NCI-H446 (cell line): ENCODE results near the gene NR4A1.

ENCODE experiments used
- DNase-seq, 2 experiments: peaks; one replicate each; lab custom pipeline; 2025; lab: John Stamatoyannopoulos, UW

NR4A1 gene

DNA sequence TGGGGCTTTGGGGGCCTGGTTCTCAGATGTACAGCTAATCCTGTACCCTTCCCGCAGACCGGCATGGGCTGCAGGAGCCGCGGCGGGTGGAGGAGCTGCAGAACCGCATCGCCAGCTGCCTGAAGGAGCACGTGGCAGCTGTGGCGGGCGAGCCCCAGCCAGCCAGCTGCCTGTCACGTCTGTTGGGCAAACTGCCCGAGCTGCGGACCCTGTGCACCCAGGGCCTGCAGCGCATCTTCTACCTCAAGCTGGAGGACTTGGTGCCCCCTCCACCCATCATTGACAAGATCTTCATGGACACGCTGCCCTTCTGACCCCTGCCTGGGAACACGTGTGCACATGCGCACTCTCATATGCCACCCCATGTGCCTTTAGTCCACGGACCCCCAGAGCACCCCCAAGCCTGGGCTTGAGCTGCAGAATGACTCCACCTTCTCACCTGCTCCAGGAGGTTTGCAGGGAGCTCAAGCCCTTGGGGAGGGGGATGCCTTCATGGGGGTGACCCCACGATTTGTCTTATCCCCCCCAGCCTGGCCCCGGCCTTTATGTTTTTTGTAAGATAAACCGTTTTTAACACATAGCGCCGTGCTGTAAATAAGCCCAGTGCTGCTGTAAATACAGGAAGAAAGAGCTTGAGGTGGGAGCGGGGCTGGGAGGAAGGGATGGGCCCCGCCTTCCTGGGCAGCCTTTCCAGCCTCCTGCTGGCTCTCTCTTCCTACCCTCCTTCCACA lies 7.6 kb downstream of the NR4A1 start:
- peak in 1 of 2 experiments; percentile 8 for DNase-seq

DNA sequence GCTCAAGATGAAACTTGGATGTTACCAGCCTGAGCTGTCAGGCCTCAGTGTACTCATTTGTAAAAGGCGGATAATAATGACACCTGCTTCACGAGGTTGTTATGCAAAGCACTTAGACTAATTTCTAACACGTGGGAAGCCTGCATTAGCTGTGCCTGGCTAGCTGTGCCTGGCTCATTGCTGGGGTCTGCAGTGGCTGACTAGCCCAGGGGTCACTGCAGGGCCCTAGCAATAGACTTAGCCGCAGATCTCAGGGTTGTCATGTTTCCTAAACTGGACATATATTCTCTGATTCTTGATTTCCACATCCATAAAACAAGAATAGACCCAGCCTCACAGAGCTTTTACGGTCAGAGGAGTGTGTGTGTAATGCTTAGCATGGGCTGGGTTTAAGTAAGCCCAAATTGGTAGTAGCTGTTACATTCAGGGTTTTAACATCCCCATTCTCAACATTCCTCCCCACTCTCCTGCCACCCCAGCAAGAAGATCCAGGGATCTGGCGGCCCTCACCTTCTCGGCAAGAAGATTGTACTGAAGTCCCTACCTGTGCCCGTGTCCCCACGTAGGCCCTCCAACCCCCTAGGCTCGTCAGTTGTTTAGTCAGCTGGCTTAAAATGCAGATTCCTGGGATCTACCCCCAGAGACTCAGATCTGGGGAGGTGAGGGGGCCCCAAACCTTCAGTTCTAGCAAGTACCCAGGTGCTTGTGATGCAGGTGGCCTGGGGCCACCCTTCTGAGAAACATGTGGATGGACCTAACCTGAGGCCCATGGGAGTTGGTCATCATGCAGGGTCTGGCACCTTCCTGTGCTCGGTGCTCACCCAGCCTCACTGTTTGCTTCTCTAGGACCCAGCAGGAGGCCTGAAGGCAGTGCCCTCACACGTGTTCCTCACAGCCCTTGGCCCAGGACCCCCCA lies 8.6 kb downstream of the NR4A1 start:
- DNase-seq, result no peak

DNA sequence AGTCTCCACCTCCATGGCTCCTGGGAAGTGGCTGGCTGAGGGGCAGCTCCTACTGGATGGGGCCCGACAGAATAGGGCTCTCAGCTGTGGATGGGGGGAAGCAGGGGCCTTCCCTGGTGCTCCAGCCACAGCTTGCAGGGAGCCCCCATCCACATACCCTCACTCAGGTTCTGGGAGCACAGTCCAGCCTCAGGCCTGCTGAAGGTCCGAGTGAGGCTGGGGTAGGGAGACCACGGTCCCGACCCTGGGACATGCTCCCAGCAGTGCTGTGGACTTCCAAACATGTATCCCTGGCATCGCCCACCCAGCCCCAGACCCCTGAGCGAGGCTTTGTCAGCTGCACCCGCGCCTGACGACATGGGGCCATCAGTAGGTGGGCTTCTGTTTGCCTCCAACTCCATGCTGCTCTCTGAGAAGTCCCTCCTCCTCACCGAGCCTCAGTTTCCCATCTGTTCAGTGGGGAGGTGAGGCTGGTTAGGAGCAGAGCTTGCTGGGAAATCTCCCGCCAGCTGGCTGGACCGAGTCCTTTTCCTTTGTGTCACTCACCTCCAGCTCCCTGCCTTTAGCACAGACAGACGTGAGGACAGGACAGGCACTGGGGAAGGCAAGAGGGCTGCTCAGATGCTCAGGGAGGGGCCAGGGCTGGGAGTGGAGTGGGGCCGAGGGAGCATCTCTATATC lies 9.4 kb downstream of the NR4A1 start:
- no peak for DNase-seq

DNA sequence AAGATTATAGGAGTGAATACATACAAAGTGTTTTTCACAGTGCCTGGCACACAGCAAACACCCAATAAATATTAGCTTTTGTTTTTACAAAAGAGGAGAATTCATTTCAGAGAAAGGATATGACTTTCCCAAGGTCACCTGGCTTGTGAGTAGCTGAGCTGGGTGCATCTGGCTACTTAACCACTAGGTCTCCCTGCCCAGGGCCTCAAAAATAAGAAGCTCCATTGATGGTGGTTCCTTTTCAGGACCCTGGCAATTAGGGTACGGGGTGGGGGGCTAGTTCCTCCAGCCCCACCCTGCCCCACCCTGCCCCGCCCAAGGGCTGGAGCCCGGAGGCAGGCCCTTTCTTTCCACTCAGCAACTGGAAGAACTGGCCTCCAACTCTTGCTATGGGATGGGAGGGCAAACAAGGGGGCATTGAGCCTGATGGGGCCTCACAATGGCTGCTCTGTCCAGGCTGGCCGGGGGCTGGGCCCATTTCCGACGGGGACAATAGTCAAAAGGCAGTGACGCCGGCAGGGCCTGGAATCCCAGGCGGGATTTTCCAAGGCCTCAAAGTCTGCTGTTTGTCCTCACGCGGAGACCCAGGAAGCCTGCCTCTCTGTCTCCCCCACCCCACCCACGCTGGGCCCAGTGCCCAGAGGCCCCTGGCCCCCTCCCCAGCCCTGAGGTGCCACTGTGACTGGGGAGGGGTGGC lies 10.4 kb downstream of the NR4A1 start:
- no peak for DNase-seq

DNA sequence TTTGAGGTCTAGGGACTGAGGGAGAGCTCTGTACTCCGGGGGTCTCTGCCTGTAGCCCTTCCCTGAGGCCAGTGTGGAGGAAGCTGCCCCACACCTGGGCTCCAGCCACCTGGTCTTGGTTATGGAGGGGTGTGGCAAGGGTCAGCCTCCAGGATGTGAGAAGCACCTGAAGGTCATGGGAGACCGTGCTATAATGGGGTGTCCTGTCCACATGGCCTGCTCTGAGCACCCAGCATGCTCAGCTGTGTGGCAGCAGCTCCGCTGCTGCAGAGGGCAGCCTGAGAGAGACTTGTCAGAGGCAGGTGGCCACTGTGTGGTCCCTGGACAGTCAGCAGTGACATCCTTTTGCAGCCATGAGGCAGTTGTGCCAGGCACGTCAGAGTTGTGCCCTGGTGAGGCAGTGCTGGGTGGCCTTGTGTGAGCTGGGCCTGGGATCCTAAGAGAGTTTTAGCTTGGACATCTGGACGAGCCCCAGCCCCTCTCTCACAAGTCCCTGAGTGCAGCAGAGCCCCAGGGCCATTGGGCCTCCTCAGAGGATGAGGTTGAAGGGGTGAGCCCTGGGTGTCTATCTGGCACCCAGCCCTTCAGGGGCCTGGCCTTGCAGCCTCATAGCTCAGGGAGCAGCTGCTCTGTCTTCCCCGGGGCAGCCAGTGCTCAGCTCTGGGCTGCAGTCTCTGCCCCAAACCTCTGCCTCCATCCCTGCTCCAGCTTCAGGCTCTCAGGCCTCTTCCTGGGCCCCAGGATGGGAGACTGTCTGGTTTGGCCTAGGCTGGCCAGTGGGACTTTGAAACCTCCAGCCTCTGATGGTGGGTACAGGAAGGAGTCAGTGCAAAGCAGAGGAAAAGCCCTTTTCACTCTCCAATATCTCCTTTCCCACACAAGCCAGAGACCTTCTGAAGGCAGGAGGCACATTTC lies 11.2 kb downstream of the NR4A1 start:
- no peak for DNase-seq

DNA sequence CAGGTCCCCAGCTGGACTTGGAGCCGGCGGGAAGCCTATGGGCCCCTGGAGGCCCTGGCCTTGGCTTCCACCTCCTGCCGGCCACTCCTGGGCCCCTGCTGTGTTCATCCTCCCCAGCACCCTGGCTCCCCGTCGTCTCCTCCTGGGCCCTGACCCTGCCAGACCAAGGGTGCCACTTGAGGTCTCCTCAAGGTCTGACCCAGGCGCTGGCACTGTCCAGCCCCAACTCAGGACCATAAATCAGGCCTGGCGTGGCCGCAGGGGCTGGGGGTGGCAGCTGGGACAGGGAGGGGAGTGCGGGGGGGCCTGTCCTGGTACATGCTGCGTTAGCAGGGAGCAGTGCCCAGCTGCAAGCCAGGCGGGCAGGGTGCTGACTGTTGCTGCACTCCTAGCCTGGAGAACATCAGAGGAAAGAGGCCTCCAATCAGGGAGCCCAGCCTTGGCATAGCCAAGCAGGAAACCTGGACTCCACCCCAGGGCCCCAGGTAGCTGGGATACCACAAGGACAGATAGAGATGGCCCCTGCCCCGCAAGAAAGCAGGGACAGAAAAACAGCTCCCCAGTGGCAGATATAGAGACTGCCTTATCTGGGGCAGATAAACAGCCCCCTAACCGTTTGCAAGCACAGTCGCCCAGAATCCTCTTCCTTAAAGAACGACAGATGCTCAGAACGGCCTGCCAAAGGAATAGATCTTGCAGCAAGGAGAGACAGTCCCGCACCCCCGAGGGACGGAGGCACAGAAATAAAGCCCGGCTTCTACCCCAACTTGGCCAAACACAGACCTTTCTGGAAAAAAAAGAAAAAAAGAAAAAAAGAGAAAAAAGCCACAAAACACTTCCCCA lies 12.1 kb downstream of the NR4A1 start:
- DNase-seq, result peak in 1 of 2 experiments; percentile 11

DNA sequence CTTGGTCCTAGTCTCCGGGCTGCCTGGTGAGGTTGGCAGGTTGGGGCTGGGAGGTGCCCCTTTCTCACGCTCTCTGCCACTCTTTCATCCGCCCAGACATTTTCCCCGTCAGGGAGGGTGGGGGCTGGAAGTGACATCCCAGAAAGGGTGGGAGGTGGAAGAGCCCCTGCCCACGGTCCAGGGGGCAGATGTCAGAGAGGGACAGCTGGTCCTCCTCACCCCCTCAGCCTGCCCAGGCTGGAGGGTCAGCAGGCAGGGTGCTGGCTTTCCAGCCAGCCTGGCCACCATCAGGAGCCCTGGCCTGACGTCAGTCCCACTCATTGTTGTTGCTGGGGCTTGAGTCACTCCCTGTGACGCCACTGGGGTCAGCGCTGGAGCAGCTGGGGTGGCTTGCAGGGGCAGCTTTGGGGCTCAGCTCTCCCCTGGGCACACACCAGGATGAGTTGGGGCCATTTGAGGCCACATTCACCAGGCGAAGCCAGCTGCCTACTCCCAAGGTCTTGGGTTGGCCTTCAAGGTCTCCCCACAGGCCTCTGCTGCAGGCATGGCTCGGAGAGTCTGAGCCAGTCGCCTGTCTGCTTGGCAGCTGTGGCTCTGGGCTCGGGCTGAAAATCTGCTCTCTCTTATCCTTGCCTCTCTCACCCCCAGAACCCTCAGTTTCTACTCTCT lies 12.9 kb downstream of the NR4A1 start:
- no peak for DNase-seq

DNA sequence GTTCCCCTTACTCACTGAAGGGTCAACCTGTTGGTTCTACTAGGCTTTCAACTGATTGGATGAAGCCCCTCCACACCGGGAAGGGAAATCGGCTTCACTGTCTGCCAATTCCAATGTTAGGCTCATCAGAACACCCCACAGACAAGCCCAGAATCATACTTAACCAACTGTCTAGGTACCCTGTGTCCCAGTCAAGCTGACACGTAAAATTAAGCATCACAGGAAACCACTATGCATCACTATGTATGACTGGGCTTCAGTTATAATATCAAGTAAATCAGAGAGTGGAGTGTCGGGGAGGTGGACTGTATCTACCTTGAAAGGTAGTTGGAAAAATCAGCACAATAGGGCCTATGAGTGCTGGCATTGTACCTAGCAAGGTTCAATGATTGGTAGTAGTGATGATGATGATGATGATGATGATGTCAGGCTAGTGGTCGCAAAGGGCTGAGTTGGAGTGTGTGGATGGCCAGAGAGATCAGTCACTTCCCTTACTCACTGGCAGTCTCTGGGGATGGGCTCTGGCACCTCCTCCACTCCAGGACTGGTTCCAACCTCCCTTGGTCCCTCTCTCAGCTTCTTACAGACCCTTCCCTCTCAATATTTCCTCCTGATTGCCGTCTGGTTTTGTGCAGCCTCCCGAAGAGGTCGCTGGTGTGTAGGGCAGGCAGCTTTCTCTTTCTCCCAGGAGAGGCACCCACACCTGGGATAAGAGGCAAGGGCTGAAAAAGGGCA lies 15.3 kb downstream of the NR4A1 start:
- no peak for DNase-seq

DNA sequence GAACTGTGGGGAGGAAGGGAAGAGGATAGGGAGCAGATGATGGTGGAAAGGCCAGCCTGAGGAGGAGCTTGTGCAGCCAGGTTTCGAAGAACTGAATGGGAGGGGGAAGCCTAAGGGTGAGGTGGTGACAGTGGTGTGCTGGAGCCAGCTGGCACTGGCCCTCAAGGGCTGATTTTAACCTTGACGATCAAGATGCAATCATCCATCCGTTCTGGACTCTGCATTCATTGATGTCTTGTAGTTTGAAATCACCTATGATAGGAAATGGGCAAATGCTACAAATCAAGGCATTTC lies 15.8 kb downstream of the NR4A1 start:
- no peak for DNase-seq

DNA sequence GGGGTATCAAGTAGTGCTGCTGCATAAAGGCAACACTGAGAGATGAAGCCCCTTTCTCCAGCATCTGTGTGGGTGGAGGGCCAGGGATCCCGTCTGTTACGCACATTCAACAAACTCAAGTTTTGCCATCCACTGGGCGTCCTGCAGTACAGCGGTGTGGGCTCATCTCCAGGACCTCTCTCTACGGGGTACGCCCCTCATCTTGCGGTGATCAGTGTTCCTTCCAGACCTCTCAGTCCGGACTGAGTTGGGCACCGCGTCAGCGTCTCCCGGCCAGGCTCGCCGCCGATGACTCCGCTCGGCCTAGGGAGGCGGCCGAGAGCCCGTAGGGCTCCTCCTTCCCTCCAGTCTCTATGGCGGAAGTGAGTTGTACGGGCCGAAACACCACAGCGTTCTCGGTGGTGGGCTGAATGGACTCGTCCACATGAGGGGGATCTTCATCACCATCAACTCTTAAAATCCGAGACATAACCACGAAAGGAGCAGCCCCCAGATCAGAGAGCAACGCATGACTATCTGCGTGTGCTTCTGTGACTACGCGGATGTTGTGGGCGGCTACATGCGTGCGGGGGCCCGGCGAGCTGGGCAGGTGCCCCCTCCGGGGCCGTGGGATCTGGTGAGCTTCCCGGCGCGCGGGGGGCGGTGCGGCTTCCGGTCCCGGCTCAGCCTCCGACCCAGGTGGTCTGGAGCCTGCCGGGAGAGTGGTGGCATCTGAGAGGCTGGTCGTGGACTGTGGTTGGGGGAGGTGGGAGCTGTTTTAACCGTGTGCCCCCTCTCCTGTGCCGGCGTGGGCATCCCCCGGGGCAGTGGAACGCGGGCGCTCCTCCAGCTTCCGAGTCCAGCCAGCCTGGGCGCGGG lies 18.3 kb downstream of the NR4A1 start, which contains the start of gene ATG101:
TSS of gene ATG101 (plus strand) at position 652 of the 858 bp plus-strand sequence. CDS start 3,673 bp downstream, outside the sequence.
- peak; percentile 88 to 93 for DNase-seq

DNA sequence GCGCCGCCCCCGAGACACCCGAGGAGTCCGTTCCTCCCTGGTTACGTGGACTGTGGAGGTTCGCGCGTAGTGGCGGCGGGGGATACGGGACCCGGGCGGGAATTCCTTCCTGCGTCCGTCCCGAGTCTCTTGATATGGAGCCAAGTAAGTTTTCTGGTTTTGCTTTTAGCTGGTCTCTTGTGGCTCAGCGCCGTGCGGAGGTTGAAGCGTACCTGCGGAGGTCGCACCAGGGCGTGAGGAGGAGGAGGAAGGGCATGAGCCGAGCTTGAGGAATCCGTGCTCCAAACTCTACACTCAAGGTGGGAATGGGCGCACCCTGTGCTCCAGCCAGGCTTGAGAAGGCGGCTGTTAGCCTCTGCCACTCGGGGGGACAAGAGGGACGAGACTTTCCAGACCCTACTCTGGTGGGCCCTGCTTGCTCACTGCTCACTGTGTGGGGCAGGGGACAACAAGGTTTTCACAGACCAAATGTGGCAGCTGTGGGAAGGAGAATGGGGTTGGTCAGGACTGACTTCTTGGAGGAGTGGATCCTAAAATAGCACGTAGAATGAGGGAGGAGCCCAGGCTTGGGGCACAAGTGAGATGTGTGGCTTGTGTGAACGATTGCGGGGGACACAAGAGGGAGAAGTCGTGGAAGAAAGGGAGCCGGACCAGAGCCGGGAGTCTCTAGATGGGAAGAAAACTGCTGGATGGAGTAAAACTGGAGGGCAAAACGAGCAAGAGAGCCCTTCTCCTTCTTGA lies 19.1 kb downstream of the NR4A1 start:
- no peak for DNase-seq

DNA sequence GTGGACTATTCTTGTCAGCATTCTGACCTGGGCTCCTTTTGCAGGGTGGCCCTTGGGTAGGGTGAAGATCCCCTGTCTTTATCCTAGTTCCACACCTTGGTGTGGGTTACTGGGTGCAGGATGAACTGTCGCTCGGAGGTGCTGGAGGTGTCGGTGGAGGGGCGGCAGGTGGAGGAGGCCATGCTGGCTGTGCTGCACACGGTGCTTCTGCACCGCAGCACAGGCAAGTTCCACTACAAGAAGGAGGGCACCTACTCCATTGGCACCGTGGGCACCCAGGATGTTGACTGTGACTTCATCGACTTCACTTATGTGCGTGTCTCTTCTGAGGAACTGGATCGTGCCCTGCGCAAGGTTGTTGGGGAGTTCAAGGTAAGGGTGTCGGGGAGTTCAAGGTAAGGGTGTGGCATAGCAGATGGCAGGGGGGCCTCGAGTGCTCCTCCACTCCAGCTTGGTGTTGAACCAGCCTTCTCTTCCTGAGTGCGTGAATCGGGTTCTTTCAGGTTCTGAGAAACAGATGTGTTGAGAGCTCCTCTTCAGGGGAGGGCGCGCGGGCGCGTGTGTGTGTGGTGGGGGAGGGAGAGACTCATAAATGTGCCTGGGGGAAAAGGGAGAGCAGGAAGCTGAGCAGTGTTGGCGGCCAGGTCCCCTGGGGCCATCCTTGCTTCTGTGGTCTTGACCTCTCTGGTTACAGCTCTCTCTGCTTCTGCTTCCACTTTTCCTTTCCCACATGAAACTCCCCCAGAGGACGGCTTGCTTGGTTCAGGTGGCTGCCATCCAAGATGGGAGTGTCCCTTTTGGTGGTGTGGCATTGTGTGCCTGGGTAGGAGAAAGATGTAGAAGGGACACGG lies 22.5 kb downstream of the NR4A1 start:
- no peak for DNase-seq

DNA sequence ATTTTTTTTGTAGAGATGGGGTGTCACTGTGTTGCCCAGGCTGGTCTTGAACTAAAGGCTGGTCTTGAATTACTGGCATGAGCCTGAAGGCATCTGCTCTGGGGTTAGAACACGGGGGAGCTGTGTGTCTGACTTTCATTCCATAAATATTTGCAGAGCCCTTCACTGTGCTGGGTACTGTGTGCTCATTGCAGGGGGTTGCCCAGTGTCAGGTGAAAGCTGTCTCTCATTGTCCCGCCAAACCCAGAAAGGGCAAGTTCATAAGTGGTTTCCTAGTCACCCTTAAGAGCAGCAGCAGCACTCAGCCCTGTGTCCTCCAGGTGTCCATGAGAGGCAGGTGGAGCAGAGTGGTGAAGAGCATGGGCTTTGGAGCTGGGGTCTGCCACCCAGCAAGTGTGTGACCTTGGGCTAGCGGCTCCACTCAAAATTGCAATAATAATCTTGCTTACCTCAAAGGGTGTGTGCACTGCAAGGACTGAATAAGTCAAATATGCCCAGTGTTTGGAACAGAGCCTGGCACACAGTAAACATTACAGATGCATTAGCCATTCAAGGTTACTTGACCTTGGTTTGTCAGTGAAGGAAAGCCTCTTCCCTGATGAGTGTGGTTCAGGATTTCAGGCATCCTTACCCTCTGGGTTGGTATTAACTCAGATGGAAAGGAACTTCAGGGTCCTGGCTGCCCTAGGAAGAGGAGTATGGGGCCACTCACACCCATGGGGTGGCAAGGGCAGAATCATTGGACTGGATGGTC lies 23.9 kb downstream of the NR4A1 start:
- no peak for DNase-seq

DNA sequence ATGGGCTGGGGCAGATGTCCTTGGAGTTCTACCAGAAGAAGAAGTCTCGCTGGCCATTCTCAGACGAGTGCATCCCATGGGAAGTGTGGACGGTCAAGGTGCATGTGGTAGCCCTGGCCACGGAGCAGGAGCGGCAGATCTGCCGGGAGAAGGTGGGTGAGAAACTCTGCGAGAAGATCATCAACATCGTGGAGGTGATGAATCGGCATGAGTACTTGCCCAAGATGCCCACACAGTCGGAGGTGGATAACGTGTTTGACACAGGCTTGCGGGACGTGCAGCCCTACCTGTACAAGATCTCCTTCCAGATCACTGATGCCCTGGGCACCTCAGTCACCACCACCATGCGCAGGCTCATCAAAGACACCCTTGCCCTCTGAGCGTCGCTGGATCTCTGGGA lies 25.6 kb downstream of the NR4A1 start:
- DNase-seq, result no peak

DNA sequence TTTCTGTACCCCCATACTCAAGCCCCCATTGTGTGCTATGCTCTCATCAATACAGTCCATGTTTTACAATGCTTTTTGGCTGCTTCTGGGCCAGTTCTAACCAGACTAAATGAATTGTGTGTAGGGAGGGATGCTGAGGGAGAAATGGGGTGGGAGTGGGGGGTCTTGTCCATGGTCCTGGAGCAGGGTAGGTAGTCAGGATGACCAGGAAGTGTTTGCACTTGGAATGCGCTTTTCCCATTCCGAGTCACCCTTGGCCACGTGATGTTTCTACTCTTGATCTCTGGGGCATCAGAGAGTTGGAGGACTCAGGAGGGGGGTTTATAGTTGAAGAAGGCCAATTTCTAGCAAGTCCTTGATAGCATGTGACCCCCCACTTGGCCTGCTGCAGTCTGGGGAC lies 27.0 kb downstream of the NR4A1 start:
- no peak for DNase-seq
